PC-3 (cell line): ENCODE measurements around the gene FDXR.

Experiments
- EZH2 ChIP-seq: fragments of 300-600 bp; sonication (generic); IDR thresholded peaks from one replicate; pipeline ENCODE4 v1.6.1; 2017; ENCODE audit warnings: antibody characterized with exemption, mild to moderate bottlenecking, low read length; ENCODE audit not compliant: unreplicated experiment
- EZH2phosphoT487 ChIP-seq: fragments of 300-600 bp; sonication (generic); IDR thresholded peaks from 2 replicates; pipeline ENCODE4 v1.6.1; 2018; ENCODE audit warnings: mild to moderate bottlenecking, antibody characterized with exemption, low read length, borderline replicate concordance
- TF ChIP-seq, protein P1 (sequence below): fragments of 300-600 bp; sonication (generic); conservative IDR thresholded peaks from 2 replicates; pipeline ENCODE4 v1.5.1; 2017; ENCODE audit warnings: antibody characterized with exemption, low read depth, mild to moderate bottlenecking, low read length

DNA sequence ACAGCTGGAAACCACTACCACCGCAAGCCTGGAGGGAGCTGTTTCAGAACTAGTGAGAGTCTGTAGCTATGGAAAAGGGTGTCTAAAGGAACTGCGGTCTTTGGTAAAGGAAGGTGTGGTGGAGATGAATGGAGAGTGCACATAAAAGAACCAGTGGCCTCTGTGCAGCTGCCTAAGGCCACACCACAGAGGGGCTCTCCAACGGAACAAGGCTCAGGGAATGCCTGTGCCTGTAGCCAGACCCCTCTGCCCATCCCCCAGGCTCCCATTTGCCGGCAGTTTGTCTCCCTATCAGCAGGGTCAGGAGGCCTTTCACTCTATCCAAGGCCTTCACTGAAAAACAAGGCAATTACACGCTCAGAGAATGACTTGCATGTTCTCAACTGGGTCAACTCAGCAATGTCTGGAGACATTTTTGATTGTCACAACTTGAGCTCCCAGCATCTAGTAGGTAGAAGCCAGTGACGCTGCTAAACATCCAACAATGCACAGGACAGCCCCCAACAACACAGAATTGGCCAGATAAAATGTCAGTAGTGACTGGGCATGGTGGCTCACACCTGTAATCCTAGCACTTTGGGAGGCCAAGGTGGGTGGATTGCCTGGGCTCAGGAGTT lies 3.3 kb upstream of the FDXR start:
- TF ChIP-seq, protein P1, sequence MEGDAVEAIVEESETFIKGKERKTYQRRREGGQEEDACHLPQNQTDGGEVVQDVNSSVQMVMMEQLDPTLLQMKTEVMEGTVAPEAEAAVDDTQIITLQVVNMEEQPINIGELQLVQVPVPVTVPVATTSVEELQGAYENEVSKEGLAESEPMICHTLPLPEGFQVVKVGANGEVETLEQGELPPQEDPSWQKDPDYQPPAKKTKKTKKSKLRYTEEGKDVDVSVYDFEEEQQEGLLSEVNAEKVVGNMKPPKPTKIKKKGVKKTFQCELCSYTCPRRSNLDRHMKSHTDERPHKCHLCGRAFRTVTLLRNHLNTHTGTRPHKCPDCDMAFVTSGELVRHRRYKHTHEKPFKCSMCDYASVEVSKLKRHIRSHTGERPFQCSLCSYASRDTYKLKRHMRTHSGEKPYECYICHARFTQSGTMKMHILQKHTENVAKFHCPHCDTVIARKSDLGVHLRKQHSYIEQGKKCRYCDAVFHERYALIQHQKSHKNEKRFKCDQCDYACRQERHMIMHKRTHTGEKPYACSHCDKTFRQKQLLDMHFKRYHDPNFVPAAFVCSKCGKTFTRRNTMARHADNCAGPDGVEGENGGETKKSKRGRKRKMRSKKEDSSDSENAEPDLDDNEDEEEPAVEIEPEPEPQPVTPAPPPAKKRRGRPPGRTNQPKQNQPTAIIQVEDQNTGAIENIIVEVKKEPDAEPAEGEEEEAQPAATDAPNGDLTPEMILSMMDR = no peak
- TF ChIP-seq EZH2 = no peak
- TF ChIP-seq EZH2phosphoT487 = no peak
